HFF-Myc (cell line): ENCODE data around the gene CACNA1C.

Source experiments
- DNase-seq: peaks from one replicate; pipeline ENCODE4 v3.0.0-alpha.2; 2011; ENCODE audit warnings: low read depth; ENCODE audit errors: extremely low read depth
- H3K4me3 ChIP-seq: replicated peaks from 2 replicates; pipeline ENCODE4 v1.5.1; 2011; ENCODE audit warnings: low read depth, mild to moderate bottlenecking, control low read depth, low read length
- TF ChIP-seq, protein P1 (sequence below): IDR thresholded peaks from 2 replicates; pipeline ENCODE4 v1.5.1; 2012; ENCODE audit warnings: mild to moderate bottlenecking, low read depth, low read length, control low read depth; ENCODE audit errors: missing control alignments

CACNA1C gene

DNA sequence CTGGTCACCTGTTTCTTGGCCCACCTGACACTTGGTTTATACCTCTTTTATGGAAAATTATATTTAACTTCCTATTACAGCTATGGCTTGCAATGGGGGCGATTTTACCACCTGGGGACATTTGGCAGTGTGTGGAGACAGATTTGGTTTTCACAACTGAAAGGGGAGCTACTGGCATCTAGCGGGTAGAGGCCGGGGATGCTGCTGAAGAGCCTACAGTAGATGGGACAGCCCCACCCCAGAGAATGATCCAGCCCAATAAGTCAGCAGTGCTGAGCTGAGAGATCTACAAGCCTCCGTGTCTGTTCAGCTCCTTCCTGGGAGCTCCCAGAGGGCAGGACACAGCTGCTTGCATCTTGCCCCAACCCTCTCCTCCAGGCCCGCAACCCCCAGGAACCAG lies 302.8 kb downstream of the CACNA1C start:
- no peak overlapping the region for H3K4me3 ChIP-seq
- TF ChIP-seq, protein P1, sequence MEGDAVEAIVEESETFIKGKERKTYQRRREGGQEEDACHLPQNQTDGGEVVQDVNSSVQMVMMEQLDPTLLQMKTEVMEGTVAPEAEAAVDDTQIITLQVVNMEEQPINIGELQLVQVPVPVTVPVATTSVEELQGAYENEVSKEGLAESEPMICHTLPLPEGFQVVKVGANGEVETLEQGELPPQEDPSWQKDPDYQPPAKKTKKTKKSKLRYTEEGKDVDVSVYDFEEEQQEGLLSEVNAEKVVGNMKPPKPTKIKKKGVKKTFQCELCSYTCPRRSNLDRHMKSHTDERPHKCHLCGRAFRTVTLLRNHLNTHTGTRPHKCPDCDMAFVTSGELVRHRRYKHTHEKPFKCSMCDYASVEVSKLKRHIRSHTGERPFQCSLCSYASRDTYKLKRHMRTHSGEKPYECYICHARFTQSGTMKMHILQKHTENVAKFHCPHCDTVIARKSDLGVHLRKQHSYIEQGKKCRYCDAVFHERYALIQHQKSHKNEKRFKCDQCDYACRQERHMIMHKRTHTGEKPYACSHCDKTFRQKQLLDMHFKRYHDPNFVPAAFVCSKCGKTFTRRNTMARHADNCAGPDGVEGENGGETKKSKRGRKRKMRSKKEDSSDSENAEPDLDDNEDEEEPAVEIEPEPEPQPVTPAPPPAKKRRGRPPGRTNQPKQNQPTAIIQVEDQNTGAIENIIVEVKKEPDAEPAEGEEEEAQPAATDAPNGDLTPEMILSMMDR: no peak
- no peak for DNase-seq

DNA sequence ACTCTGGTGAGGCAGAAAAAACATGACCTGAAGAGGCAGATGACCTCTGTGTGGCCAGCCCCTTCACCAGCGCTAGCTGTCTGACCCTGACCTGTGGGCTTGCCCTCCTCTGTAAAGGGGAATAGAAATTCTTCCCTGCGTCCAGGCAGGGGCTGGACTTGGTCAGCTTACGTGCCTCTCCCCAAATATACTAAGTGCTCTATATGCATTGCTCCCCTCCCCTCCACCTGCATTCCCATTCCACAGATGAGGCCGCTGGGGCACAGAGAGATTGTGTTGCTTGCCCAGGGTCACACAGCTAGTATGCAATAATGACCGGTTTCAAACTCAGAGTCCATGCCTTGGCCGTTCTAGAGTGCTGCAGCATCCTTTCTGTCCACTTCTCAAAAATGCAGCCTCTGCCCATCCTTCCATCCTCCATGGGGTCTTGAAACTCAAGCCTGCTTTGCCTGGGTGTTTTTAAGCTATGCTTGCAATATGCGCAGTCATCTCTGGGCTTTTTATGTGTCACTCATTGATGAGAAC lies 303.9 kb downstream of the CACNA1C start:
- no peak for DNase-seq
- no peak overlapping the region for H3K4me3 ChIP-seq
- TF ChIP-seq, protein P1: no peak

DNA sequence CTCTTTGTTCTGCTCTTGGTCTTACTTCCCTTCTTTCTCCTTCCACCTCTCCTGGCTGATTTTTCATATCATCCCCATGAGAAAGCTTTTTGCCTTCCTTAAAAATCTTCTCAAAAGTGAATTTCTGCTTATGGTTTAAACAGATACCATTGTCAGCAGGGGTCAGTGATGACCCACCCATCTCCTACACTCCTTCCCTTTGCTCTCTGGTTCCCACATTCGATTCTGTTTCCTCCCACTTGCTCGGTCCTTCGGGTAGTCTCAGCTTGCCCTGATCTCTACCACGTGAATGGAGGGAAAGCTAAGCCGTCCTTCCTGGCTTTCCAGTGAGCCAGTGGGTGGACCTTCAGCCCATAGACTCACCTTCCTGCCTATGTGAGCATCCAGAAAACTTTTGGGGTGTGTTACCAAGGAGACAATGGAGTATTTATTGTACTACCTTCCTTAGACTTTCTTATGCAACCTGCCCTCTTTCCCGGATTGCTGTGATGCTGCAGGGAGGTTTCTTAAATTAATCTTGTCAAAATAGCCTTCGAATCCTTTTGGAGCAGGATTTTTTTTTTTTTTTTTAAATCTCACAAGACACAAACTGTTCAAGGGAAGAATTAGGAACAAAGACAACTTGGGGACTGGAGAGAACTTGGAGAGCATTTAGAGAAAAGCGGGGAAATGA lies 306.3 kb downstream of the CACNA1C start:
- H3K4me3 ChIP-seq: no peak overlapping the region
- DNase-seq: no peak
- TF ChIP-seq, protein P1: no peak

DNA sequence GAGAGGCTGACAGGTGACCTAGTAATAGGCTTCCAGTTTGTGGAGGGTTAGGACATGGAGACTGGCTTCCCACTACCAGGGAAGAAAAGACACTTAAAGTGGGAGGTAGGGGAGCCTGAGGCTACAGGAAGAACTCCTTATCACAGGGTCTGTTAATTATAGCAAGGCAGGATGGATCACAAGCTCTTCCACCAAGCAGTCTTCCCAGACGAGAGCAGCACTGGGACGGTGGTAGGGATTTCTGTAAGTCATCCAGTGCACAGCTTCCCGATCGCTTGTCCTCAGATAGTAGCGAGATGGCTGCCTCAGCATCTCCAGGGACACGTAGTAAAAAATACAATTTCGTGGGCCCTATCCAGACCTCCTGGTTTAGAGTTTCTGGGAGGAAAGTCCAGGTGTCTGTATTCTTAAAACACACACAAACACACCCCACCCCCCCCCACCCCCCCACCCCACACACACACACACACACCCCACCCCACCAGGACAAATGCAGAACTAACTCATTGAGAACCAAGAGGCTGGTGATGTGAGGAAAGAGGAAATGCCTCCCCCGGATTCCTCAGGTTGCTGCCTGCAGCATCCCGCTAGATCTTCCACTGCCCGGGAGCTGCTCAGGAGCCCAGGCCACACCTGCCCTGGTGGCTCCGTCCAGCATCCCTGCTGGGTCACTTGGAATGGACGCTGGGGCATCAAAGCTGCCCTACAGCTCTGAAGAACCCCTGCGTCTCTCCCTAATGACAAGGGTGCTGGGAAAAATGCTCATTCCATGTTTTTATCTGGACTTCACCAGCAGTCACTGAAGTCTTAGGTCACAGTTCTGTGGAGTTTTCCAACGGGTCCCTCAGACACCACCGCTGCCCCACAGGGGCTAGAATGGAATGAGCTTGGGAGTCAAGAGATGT lies 307.2 kb downstream of the CACNA1C start:
- H3K4me3 ChIP-seq: no peak overlapping the region
- TF ChIP-seq, protein P1: no peak
- DNase-seq: no peak

DNA sequence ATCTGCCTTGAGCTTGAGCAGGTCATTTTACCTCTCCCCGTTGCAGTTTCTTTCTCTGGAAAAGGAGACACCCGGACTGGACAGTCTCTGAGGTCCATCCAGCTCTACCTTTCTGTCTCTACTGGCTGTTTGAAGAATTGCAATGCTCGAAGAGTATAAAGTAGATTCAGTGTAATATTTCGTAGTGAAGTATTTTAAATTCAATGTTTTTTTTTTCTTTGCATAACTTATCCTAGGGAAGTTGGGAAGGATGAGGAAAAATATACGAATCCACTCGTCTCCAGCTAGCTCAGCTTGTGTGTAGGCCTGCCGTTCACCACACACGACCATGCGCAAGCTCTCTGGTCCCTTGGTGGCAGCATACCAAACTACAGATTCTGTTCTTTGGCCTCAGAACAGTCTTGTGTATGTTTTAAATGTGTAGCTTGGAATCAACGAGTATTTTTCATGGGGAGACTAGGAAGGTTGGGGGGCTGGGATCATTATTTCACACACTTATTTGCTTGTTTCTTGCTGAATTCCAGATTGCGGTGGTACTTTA lies 307.9 kb downstream of the CACNA1C start:
- TF ChIP-seq, protein P1: peak; percentile 28
- H3K4me3 ChIP-seq: no peak overlapping the region
- DNase-seq: no peak

DNA sequence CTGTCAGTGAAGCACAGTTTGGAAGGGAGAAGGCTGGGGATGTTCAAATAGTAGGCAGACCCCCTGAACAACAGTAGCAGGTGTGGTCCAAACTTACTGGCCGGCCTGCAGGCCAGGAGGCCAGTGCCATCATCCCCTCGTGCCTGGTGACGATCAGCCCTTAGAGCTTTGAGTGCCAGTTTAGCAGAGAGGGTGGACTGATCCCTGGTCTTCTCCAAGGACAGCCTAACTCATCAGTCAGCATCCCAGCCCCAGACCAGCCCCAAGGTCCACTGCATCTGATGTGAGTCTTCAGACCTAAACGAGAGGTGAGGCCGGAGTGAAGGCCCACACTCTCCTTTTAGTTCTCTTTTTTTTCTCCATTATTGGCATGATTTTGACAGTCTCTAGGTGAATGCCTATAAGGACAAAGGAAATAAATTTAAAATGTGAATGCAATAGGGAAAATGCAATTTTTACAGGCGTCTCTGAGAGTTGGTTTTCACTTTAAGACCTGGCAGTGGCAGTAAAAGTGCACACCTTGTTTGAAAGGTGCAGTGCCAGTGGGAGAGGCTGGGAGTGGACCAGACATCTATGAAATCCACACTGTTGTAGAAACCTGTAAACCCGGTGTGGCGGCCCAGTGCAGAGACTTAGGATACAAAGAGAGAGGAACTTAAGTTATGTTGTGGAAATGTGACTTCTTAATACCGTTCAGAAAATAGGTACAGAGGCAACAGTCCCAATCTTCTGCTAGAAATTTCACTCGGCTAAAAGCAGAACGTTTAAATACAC lies 311.2 kb downstream of the CACNA1C start:
- DNase-seq: no peak
- H3K4me3 ChIP-seq: no peak overlapping the region
- TF ChIP-seq, protein P1: no peak
